Stomach (tissue), 9 donors: ENCODE data around the gene CLEC18B. TPM values are rescaled to one million over a fixed set of nuclear protein-coding genes. Genes with fewer than 3 reads are reported as not detected.
"Not testable (repeated sequence)": the region's sequence is repeated elsewhere in the genome, so short reads cannot be mapped to it uniquely, and the experiment has no call there.

Experiments used
- DNase-seq, 2 donors: peaks; one replicate each; pipeline versions ENCODE4 v3.0.0 to v3.0.0-alpha.2; 2013 to 2019
- H3K27ac ChIP-seq, 5 donors: fragments of 200-600 bp in 4 of 5; sonication (generic) in 4 of 5; one replicate each; pipeline ENCODE4 v1.5.1; 2013 to 2019; ENCODE audit warnings: mild to moderate bottlenecking in 1 of 5, moderate library complexity in 1 of 5
- H3K27me3 ChIP-seq, 3 donors: fragments of 200-600 bp; sonication (generic); one replicate each; pipeline ENCODE4 v1.5.1; 2017 to 2019; ENCODE audit warnings: mixed run types in 1 of 3
- H3K36me3 ChIP-seq, 4 donors: fragments of 200-600 bp; sonication (generic); 1 replicate in 3 of 4; 2 replicates in 1 of 4; pipeline ENCODE4 v1.5.1; 2016 to 2019
- H3K4me1 ChIP-seq, 4 donors: fragments of 200-600 bp; sonication (generic); one replicate each; pipeline ENCODE4 v1.5.1; 2016 to 2019
- H3K4me3 ChIP-seq, 4 donors: fragments of 200-600 bp; sonication (generic) in 3 of 4; one replicate each; pipeline ENCODE4 v1.5.1; 2016 to 2019; ENCODE audit warnings: mild to moderate bottlenecking in 1 of 4
- H3K9me3 ChIP-seq, 4 donors: fragments of 200-600 bp; sonication (generic); one replicate each; pipeline ENCODE4 v1.5.1; 2016 to 2019
- CTCF ChIP-seq, 7 experiments: fragments of 450-650 bp in 4 of 7; fragments of 200-600 bp in 3 of 7; sonication (generic) in 3 of 7; IDR thresholded peaks; one replicate each; pipeline ENCODE4 v1.5.1; 2016 to 2019; ENCODE audit warnings: antibody characterized with exemption in 7 of 7, control low read depth in 2 of 7, mild to moderate bottlenecking in 1 of 7
- EP300 ChIP-seq: sonication (generic); formaldehyde crosslinking; IDR thresholded peaks from one replicate; pipeline ENCODE4 v1.6.1; 2017; ENCODE audit warnings: antibody characterized with exemption
- POLR2A ChIP-seq, 4 donors: fragments of 450-650 bp; IDR thresholded peaks; one replicate each; pipeline ENCODE4 v1.6.1; 2016; ENCODE audit warnings: antibody characterized with exemption in 4 of 4, control low read depth in 2 of 4, mild to moderate bottlenecking in 1 of 4, moderate library complexity in 1 of 4
- POLR2AphosphoS5 ChIP-seq, 3 donors: sonication (generic); formaldehyde crosslinking; IDR thresholded peaks; one replicate each; pipeline ENCODE4 v1.6.1; 2016; ENCODE audit warnings: antibody characterized with exemption in 3 of 3
- WGBS, 5 donors: extraction: QIAGEN DNeasy Blood & Tissue Kit in 3 of 5; methylation state at CpG; one replicate each; pipeline versions ENCODE4 v1.1.5 to v1.1.7; 2013 to 2018; 5-methylcytosine and 5-hydroxymethylcytosine counted together
- intact Hi-C: fragments of 100-400 bp; cut with DNase I; formaldehyde crosslinking; loops from one replicate; pipeline ENCODE4 v1.15.1; 2023; ENCODE audit warnings: low total_unique reads
- polyA plus RNA-seq, 3 donors: library from polyadenylated mRNA; stranded (reverse); fragments of 200-250 nt; gene quantifications; one replicate each; pipeline ENCODE4 v1.2.3, GENCODE V29; 2013
- total RNA-seq, 5 donors: library from RNA; depleted of rRNA; stranded (reverse); fragments of >200 nt; gene quantifications; one replicate each; pipeline versions ENCODE4 v1.1.0 to v1.2.3, GENCODE V29; 2014 to 2016
- donor health status: healthy with polysubstance abuse.
- donor health status: Bipolar disorder and iron deficiency.
- donor health status: healthy.

The CLEC18B gene
- total and polyA plus RNA-seq, 8 donors = 0.25 to 2.6 (median 2.6) TPM; not detected in 5

- Histone ChIP-seq H3K27ac (peak overlapping the region; percentile 66 to 84 (median 71)), H3K27me3 (no peaks in the 10 kb centered on the region), H3K4me1 (peaks cover 9 to 27% (median 16%) of the 10 kb centered on the region in 4 donors), H3K9me3 (no peaks in the 10 kb centered on the region), H3K4me3 (no peak overlapping the region), H3K36me3 (peaks cover 25 to 63% (median 49%) of the 10 kb centered on the region in 4 donors)
- DNase-seq = no peak
- no peak for TF ChIP-seq POLR2AphosphoS5 (IDR thresholded peaks at IDR 0.05)
- no peak for TF ChIP-seq CTCF (IDR thresholded peaks at IDR 0.05)
- TF ChIP-seq EP300 = no peak
- TF ChIP-seq POLR2A (IDR thresholded peaks at IDR 0.05) = no peak
- WGBS, 5 donors = 87 to 100% (median 94%) methylated on average over 4 to 5 of the region's 5 CpGs
- intact Hi-C loops = no loop called here
Measured at GRCh38 chr16:74449470-74449869, 28.2 kb upstream of the CLEC18B start.

- Histone ChIP-seq H3K4me1 (peaks cover 9 to 27% (median 16%) of the 10 kb centered on the region in 4 donors), H3K9me3 (no peaks in the 10 kb centered on the region), H3K36me3 (peaks cover 25 to 59% (median 46%) of the 10 kb centered on the region in 4 donors), H3K27ac (peak overlapping the region; percentile 58 to 84 (median 68)), H3K27me3 (no peaks in the 10 kb centered on the region), H3K4me3 (no peak overlapping the region)
- TF ChIP-seq CTCF (IDR thresholded peaks at IDR 0.05) (no peak), POLR2A (IDR thresholded peaks at IDR 0.05) (no peak), EP300 (no peak), POLR2AphosphoS5 (IDR thresholded peaks at IDR 0.05) (peak in 1 of 3 donors; percentile 52)
- intact Hi-C loops = no loop called here
- 58 to 65% (median 63%) methylated on average over 8 of the region's 8 CpGs for WGBS, 5 donors
- DNase-seq = peak; percentile 41 to 57
Measured at GRCh38 chr16:74448990-74449389, 27.7 kb upstream of the CLEC18B start.

GRCh38 chr16:74447578-74447977 is 26.3 kb upstream of the CLEC18B start:
- H3K9me3 ChIP-seq = no peaks in the 10 kb centered on the region
- no peak overlapping the region for H3K4me3 ChIP-seq
- intact Hi-C loops = no loop called here
- H3K36me3 ChIP-seq = peaks cover 17 to 45% (median 32%) of the 10 kb centered on the region in 4 donors
- peak overlapping the region in 2 of 5 donors; percentile 81 to 84 for H3K27ac ChIP-seq
- H3K4me1 ChIP-seq = peaks cover 9 to 27% (median 16%) of the 10 kb centered on the region in 4 donors
- H3K27me3 ChIP-seq = no peaks in the 10 kb centered on the region
- DNase-seq = no peak
- TF ChIP-seq POLR2AphosphoS5 (IDR thresholded peaks at IDR 0.05) (no peak), CTCF (IDR thresholded peaks at IDR 0.05) (no peak), POLR2A (IDR thresholded peaks at IDR 0.05) (no peak), EP300 (no peak)
- WGBS, 5 donors = 89 to 95% (median 93%) methylated on average over 5 of the region's 5 CpGs

- H3K27ac ChIP-seq = peak overlapping the region in 1 of 5 donors; percentile 81
- H3K36me3 ChIP-seq = peaks cover 10 to 38% (median 24%) of the 10 kb centered on the region in 4 donors
- 93 to 96% (median 95%) methylated on average over 8 of the region's 8 CpGs for WGBS, 5 donors
- intact Hi-C loops = no loop called here
- no peaks in the 10 kb centered on the region for H3K27me3 ChIP-seq
- DNase-seq = no peak
- H3K4me3 ChIP-seq = no peak overlapping the region
- peaks cover 9 to 27% (median 16%) of the 10 kb centered on the region in 4 donors for H3K4me1 ChIP-seq
- TF ChIP-seq POLR2AphosphoS5 (IDR thresholded peaks at IDR 0.05) = no peak
- TF ChIP-seq EP300 = no peak
- no peak for TF ChIP-seq CTCF (IDR thresholded peaks at IDR 0.05)
- TF ChIP-seq POLR2A (IDR thresholded peaks at IDR 0.05) = no peak
- H3K9me3 ChIP-seq = no peaks in the 10 kb centered on the region
Measured at GRCh38 chr16:74446866-74447265, 25.6 kb upstream of the CLEC18B start.

GRCh38 chr16:74443624-74444346 is 22.5 kb upstream of the CLEC18B start:
- H3K4me3 ChIP-seq, H3K27ac ChIP-seq, H3K9me3 ChIP-seq, H3K27me3 ChIP-seq, intact Hi-C loops, DNase-seq: not testable (repeated sequence)
- Histone ChIP-seq H3K36me3 (peaks cover 0 to 18% (median 6%) of the 10 kb centered on the region in 4 donors), H3K4me1 (peaks cover 0 to 11% (median 3%) of the 10 kb centered on the region in 4 donors)
- WGBS, 5 donors = 95 to 98% (median 96%) methylated on average over 12 to 13 of the region's 13 CpGs
